K562 (cell line): ENCODE data around the gene PTK6. TPM values are rescaled to one million over a fixed set of nuclear protein-coding genes. Genes with fewer than 3 reads are reported as not detected.

Experiments
- ATAC-seq: fragments of 200-7000 bp; cut with Tn5 transposase; 3 replicates; pipeline ENCODE4 v1.9.1; 2020; ENCODE audit warnings: moderate library complexity
- BruUV-seq: library from RNA; stranded (reverse); fragments of 400-500 nt; replicated peaks from 2 replicates; lab custom pipeline; 2021; lab: Mats Ljungman, UMichigan
- CTCF ChIA-PET: fragments of 300-600 bp; formaldehyde crosslinking; extraction: SDS; loops from one replicate; lab custom pipeline; 2021; ENCODE audit warnings: low intra/inter-chr PET ratio; lab: Yijun Ruan, JAX
- POLR2A ChIA-PET: fragments of 300-600, 350-650 bp; sonication (Branson Sonifier 250); formaldehyde crosslinking; extraction: SDS; loops from one replicate; lab custom pipeline; 2021; ENCODE audit warnings: antibody characterized with exemption, inconsistent platforms; lab: Yijun Ruan, JAX
- DNase-seq, 4 experiments: peaks; one replicate each; pipeline versions ENCODE4 v3.0.0 to v3.0.0-alpha.2; 2011 to 2018; ENCODE audit warnings: low spot score in 3 of 4, mixed read lengths in 3 of 4; ENCODE audit errors: extremely low read depth in 1 of 4
- FAIRE-seq: peaks from 2 replicates; lab custom pipeline; 2011; peaks lifted over from hg19 to GRCh38; lab: Jason Lieb, UNC
- H2AFZ ChIP-seq: 2 replicates; pipeline ENCODE4 v1.6.0; 2011; ENCODE audit warnings: low read depth, low read length, control low read depth, inconsistent platforms
- H3K27ac ChIP-seq: fragments of 200-600 bp; 3 replicates; pipeline ENCODE4 v1.8.0; 2011; ENCODE audit warnings: low read depth, mild to moderate bottlenecking, control low read depth, inconsistent platforms, low read length, moderate library complexity, mixed read lengths; ENCODE audit errors: extremely low read depth
- H3K27me3 ChIP-seq, 2 experiments: fragments of 300-600 bp in 1 of 2; 2 replicates in 1 of 2; 3 replicates in 1 of 2; pipeline versions ENCODE4 v1.6.0 to v1.8.0; 2011; ENCODE audit warnings: inconsistent platforms in 2 of 2, low read length in 2 of 2, mild to moderate bottlenecking in 1 of 2, mixed read lengths in 1 of 2, moderate library complexity in 1 of 2; ENCODE audit not compliant: control insufficient read depth in 2 of 2, insufficient read depth in 2 of 2
- H3K36me3 ChIP-seq: fragments of 300-600 bp; 3 replicates; pipeline ENCODE4 v1.8.0; 2011; ENCODE audit warnings: mild to moderate bottlenecking, low read length, inconsistent platforms; ENCODE audit not compliant: control insufficient read depth, insufficient read depth
- H3K4me1 ChIP-seq, 2 experiments: fragments of 200-600 bp in 1 of 2; replicated peaks in 1 of 2; 2 replicates in 1 of 2; 3 replicates in 1 of 2; pipeline versions ENCODE4 v1.5.1 to v1.8.0; 2011; ENCODE audit warnings: inconsistent platforms in 2 of 2, low read length in 2 of 2, mild to moderate bottlenecking in 1 of 2, mixed read lengths in 1 of 2, moderate library complexity in 1 of 2; ENCODE audit not compliant: control insufficient read depth in 2 of 2, insufficient read depth in 2 of 2
- H3K4me2 ChIP-seq: 2 replicates; pipeline ENCODE4 v1.6.1; 2011; ENCODE audit warnings: low read length, control low read depth, inconsistent platforms, mixed read lengths; ENCODE audit not compliant: insufficient read depth
- H3K4me3 ChIP-seq: fragments of 200-600 bp; sonication (generic), shearing (Covaris generic); 2 replicates; pipeline ENCODE4 v1.5.1; 2016; ENCODE audit warnings: control low read depth, inconsistent platforms
- H3K79me2 ChIP-seq: fragments of 200-600 bp; 3 replicates; pipeline ENCODE4 v1.8.0; 2011; ENCODE audit warnings: low read length, inconsistent platforms; ENCODE audit not compliant: control insufficient read depth, insufficient read depth
- H3K9ac ChIP-seq, 2 experiments: 2 replicates each; pipeline versions ENCODE4 v1.6.0 to v1.6.1; 2011; ENCODE audit warnings: low read depth in 2 of 2, low read length in 2 of 2, control low read depth in 1 of 2, inconsistent platforms in 1 of 2, mild to moderate bottlenecking in 1 of 2, mixed read lengths in 1 of 2; ENCODE audit not compliant: insufficient read depth in 1 of 2
- H3K9me1 ChIP-seq: one replicate; pipeline ENCODE4 v1.6.0; 2011; ENCODE audit warnings: inconsistent platforms, mild to moderate bottlenecking, low read length, moderate library complexity; ENCODE audit not compliant: control insufficient read depth, insufficient read depth
- H3K9me3 ChIP-seq: replicated peaks from 2 replicates; pipeline ENCODE4 v1.5.1; 2011; ENCODE audit warnings: low read depth, low read length, inconsistent platforms; ENCODE audit not compliant: control insufficient read depth, insufficient read depth
- H4K20me1 ChIP-seq: replicated peaks from 2 replicates; pipeline ENCODE4 v1.6.1; 2011; ENCODE audit warnings: low read length, inconsistent platforms, mixed read lengths; ENCODE audit not compliant: control insufficient read depth, insufficient read depth
- HMG20B ChIP-seq: fragments of 250-450 bp; sonication (Bioruptor Pico); IDR thresholded peaks from 2 replicates; pipeline ENCODE4 v1.5.0; 2021; ENCODE audit warnings: mild to moderate bottlenecking
- TCF3 ChIP-seq: sonication (generic); formaldehyde crosslinking; IDR thresholded peaks from 2 replicates; pipeline ENCODE4 v1.4.0; 2020; ENCODE audit warnings: mild to moderate bottlenecking, missing genetic modification reagents
- WGBS: fragments of 100-300 bp; shearing (Covaris generic); methylation state at CpG from one replicate; pipeline ENCODE4 v1.1.6; 2016; ENCODE audit warnings: low coverage, mixed read lengths; ENCODE audit not compliant: insufficient coverage; ENCODE audit errors: missing lambda C conversion rate; 5-methylcytosine and 5-hydroxymethylcytosine counted together
- in situ Hi-C: fragments of 300-500 bp; cut with MboI; formaldehyde crosslinking; loops from 4 replicates; pipeline ENCODE4 v1.15.0; 2018; ENCODE audit warnings: inconsistent platforms, mixed read lengths
- intact Hi-C: fragments of 100-400 bp; cut with micrococcal nuclease; formaldehyde crosslinking; loops from 2 replicates; pipeline ENCODE4 v1.14.2; 2022
- polyA plus RNA-seq, 8 experiments: library from polyadenylated mRNA; depleted of rRNA in 4 of 8; stranded (reverse) in 5 of 8; unstranded in 3 of 8; fragments of >200 nt; fragmentation: Nextera tagmentation in 2 of 8; fragmentation: Illumina TruSeq in 1 of 8; extraction: Ambion mirVana in 2 of 8; extraction: Trizol in 1 of 8; gene quantifications; 2 replicates each; pipeline versions ENCODE4 v1.2.1 to v1.2.3, GENCODE V29; 2011 to 2014; ENCODE audit warnings: inconsistent platforms in 1 of 8, missing spikeins in 1 of 8
- total RNA-seq, 7 experiments: library from RNA; depleted of rRNA in 6 of 7; stranded (reverse); fragments of >200 nt in 6 of 7; fragmentation: Illumina TruSeq in 2 of 7; extraction: Trizol in 2 of 7; gene quantifications; 2 replicates each; pipeline versions ENCODE4 v1.2.1 to v1.2.3, GENCODE V29; 2011 to 2021; ENCODE audit warnings: low replicate concordance in 1 of 7
- TF ChIP-seq, protein P1 (sequence below), 3 experiments: fragments of 200-800 bp in 1 of 3; fragments of 250-450 bp in 1 of 3; fragments of 450-650 bp in 1 of 3; sonication (Bioruptor Pico) in 1 of 3; sonication (Bioruptor generic) in 1 of 3; formaldehyde crosslinking in 1 of 3; IDR thresholded peaks; 2 replicates each; pipeline versions ENCODE4 v1.6.1 to v1.8.0; 2016 to 2022; ENCODE audit warnings: mild to moderate bottlenecking in 2 of 3, missing genetic modification characterization in 2 of 3, missing compliant biosample characterization in 1 of 3, moderate library complexity in 1 of 3
- TF ChIP-seq, protein P2 (sequence below): fragments of 450-650 bp; IDR thresholded peaks from 2 replicates; pipeline ENCODE4 v1.6.1; 2017; ENCODE audit warnings: mild to moderate bottlenecking, moderate library complexity

PTK6 gene
- total and polyA plus RNA-seq, 9 of the 15 experiments (the other 6 are each of a cell fraction or from before 2014, with no cell fraction given): 0.07 TPM; not detected in 8

DNA sequence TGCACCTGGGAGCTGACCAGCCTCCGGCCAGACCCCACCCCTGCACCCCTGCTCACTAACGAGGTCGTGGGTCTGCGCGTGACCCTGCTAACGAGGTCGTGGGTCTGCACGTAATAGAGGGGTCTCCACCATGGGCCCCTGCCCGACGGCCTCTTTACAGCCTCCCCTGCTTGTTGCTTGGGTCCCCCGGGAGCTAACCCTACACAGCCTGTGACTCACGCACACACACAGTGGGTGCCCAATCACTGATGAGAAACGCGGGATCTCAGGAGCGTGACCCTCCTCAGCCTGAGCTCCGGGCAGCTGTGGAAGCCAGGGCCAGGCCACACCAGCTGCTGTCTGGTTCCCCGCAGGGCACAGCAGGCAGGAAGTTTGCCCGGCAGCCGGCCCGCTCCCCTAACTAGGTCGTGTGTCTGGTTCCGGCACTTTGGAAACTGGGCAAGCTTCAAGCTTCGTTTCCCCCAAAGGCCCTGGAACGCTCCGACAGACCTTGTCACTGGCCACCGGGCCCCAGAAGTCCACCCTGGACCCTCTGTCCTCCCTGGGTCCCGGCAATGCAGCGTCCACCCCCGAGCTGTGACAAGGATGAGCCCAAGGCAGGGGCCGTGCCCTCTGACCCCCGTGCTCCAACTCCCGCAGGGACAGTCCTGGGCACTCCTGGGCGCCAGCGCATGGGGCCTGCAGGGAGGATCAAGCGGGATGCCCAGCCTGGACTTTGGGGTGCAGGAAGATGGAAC lies 767 bp downstream of the PTK6 start:
- ChIA-PET CTCF (interaction anchor here (0.7 to 3.4 kb wide), 2 partner anchors 437 to 500 kb away, joined by 3 to 25 read pairs; no protein-coding TSS in a partner anchor), POLR2A (interaction anchor here (0.6 to 0.9 kb wide), 8 partner anchors 9 to 425 kb away, joined by 3 to 7 read pairs (median 3); partner anchors contain the start of genes ARFRP1 and ZGPAT)
- DNase-seq: no peak
- Histone ChIP-seq H3K79me2 (no peaks in the 10 kb centered on the region), H3K9me1 (no peaks in the 10 kb centered on the region), H3K4me3 (no peak overlapping the region), H3K27ac (no peak overlapping the region), H3K4me1 (peaks cover 6 to 83% of the 10 kb centered on the region in 2 experiments; a peak in 4 of 5 replicates), H3K9me3 (no peaks in the 10 kb centered on the region), H3K9ac (peak overlapping the region in 1 of 2 experiments; percentile 28; a peak in 2 of 4 replicates), H2AFZ (no peak overlapping the region), H3K27me3 (peaks cover 0 to 31% of the 10 kb centered on the region in 2 experiments; a peak in 3 of 5 replicates), H4K20me1 (peaks cover 6% of the 10 kb centered on the region), H3K36me3 (no peaks in the 10 kb centered on the region), H3K4me2 (no peak overlapping the region)
- TF ChIP-seq HMG20B (no peak), TCF3 (CRISPR knock-in tag) (no peak)
- TF ChIP-seq, protein P1, sequence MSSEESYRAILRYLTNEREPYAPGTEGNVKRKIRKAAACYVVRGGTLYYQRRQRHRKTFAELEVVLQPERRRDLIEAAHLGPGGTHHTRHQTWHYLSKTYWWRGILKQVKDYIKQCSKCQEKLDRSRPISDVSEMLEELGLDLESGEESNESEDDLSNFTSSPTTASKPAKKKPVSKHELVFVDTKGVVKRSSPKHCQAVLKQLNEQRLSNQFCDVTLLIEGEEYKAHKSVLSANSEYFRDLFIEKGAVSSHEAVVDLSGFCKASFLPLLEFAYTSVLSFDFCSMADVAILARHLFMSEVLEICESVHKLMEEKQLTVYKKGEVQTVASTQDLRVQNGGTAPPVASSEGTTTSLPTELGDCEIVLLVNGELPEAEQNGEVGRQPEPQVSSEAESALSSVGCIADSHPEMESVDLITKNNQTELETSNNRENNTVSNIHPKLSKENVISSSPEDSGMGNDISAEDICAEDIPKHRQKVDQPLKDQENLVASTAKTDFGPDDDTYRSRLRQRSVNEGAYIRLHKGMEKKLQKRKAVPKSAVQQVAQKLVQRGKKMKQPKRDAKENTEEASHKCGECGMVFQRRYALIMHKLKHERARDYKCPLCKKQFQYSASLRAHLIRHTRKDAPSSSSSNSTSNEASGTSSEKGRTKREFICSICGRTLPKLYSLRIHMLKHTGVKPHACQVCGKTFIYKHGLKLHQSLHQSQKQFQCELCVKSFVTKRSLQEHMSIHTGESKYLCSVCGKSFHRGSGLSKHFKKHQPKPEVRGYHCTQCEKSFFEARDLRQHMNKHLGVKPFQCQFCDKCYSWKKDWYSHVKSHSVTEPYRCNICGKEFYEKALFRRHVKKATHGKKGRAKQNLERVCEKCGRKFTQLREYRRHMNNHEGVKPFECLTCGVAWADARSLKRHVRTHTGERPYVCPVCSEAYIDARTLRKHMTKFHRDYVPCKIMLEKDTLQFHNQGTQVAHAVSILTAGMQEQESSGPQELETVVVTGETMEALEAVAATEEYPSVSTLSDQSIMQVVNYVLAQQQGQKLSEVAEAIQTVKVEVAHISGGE (CRISPR knock-in tag; IDR thresholded peaks at IDR 0.05): peak in 1 of 3 experiments; percentile 91; a peak in 2 of 6 replicates
- TF ChIP-seq, protein P2, sequence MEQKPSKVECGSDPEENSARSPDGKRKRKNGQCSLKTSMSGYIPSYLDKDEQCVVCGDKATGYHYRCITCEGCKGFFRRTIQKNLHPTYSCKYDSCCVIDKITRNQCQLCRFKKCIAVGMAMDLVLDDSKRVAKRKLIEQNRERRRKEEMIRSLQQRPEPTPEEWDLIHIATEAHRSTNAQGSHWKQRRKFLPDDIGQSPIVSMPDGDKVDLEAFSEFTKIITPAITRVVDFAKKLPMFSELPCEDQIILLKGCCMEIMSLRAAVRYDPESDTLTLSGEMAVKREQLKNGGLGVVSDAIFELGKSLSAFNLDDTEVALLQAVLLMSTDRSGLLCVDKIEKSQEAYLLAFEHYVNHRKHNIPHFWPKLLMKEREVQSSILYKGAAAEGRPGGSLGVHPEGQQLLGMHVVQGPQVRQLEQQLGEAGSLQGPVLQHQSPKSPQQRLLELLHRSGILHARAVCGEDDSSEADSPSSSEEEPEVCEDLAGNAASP: no peak
- BruUV-seq: no TSS peak
- WGBS: 55% methylated on average over 33 of the region's 35 CpGs
- no peak for ATAC-seq
- FAIRE-seq: no peak
- intact Hi-C loops: loop anchor here (5.0 to 10.0 kb wide), 3 partner anchors 118 to 501 kb away; partner anchors contain the start of genes ARFRP1, C20orf204, RTEL1 and STMN3
- in situ Hi-C loops: no loop called here
